DOHH2 (cell line): ENCODE measurements around the gene MCOLN1.

Experiments
- H3F3A ChIP-seq: fragments of 200-600 bp; sonication (generic), shearing (Covaris generic); 2 replicates; pipeline ENCODE4 v1.6.0; 2016; ENCODE audit warnings: antibody characterized with exemption, mild to moderate bottlenecking; ENCODE audit not compliant: control insufficient read depth, insufficient read depth
- H3K27ac ChIP-seq: fragments of 200-600 bp; sonication (generic); 2 replicates; pipeline ENCODE4 v1.5.1; 2014; ENCODE audit warnings: low read depth, mild to moderate bottlenecking, low read length, moderate library complexity
- H3K27me3 ChIP-seq: fragments of 200-600 bp; sonication (generic); 2 replicates; pipeline ENCODE4 v1.6.1; 2014; ENCODE audit warnings: mild to moderate bottlenecking, low read length, mixed read lengths; ENCODE audit not compliant: control insufficient read depth
- H3K36me3 ChIP-seq: fragments of 200-600 bp; sonication (generic); 2 replicates; pipeline ENCODE4 v1.6.1; 2014; ENCODE audit warnings: mild to moderate bottlenecking, low read length, moderate library complexity, mixed read lengths; ENCODE audit not compliant: control insufficient read depth
- H3K4me1 ChIP-seq: fragments of 200-600 bp; sonication (generic); 2 replicates; pipeline ENCODE4 v1.6.1; 2014; ENCODE audit warnings: mild to moderate bottlenecking, low read length, mixed read lengths; ENCODE audit not compliant: control insufficient read depth
- H3K4me2 ChIP-seq: fragments of 200-600 bp; sonication (generic); 2 replicates; pipeline ENCODE4 v1.6.0; 2014; ENCODE audit warnings: mild to moderate bottlenecking, low read length, moderate library complexity
- H3K4me3 ChIP-seq: fragments of 200-600 bp; sonication (generic); 2 replicates; pipeline ENCODE4 v1.5.1; 2014; ENCODE audit warnings: mild to moderate bottlenecking, low read length, mixed read lengths
- H3K79me2 ChIP-seq: fragments of 200-600 bp; sonication (generic); 2 replicates; pipeline ENCODE4 v1.6.1; 2014; ENCODE audit warnings: mild to moderate bottlenecking, low read length, mixed read lengths; ENCODE audit not compliant: control insufficient read depth
- H3K9me2 ChIP-seq: fragments of 200-600 bp; sonication (generic); replicated peaks from 2 replicates; pipeline ENCODE4 v1.6.1; 2014; ENCODE audit warnings: mild to moderate bottlenecking, low read length, mixed read lengths; ENCODE audit not compliant: control insufficient read depth
- H3K9me3 ChIP-seq: fragments of 200-600 bp; sonication (generic); 2 replicates; pipeline ENCODE4 v1.6.1; 2014; ENCODE audit warnings: antibody characterized with exemption, low read length, mixed read lengths; ENCODE audit not compliant: control insufficient read depth, insufficient read depth
- H4K20me1 ChIP-seq: fragments of 200-600 bp; sonication (generic); 2 replicates; pipeline ENCODE4 v1.6.0; 2014; ENCODE audit warnings: low read depth, mild to moderate bottlenecking, antibody characterized with exemption, low read length, moderate library complexity; ENCODE audit not compliant: control insufficient read depth, insufficient read depth
- CTCF ChIP-seq: fragments of 200-600 bp; sonication (generic); IDR thresholded peaks from one replicate; pipeline ENCODE4 v1.5.1; 2014; ENCODE audit warnings: antibody characterized with exemption, mild to moderate bottlenecking, low read depth, low read length; ENCODE audit not compliant: poor library complexity, severe bottlenecking
- EZH2phosphoT487 ChIP-seq: fragments of 200-600 bp; sonication (generic); IDR thresholded peaks from 2 replicates; pipeline ENCODE4 v1.6.1; 2017; ENCODE audit warnings: borderline replicate concordance, mild to moderate bottlenecking, antibody characterized with exemption, low read length, moderate library complexity, mixed read lengths

The MCOLN1 gene

GRCh38 chr19:7478843-7479227 is 43.6 kb upstream of the MCOLN1 start:
- H3F3A ChIP-seq, result 0 out of 2 replicates have a peak, but pooled peaks cover 4% of the 10 kb centered on the region
- no peaks in the 10 kb centered on the region for H3K4me1 ChIP-seq
- TF ChIP-seq EZH2phosphoT487, result no peak
- TF ChIP-seq CTCF, result no peak
- no peaks in the 10 kb centered on the region for H3K9me3 ChIP-seq
- H3K27me3 ChIP-seq, result no peaks in the 10 kb centered on the region
- H3K36me3 ChIP-seq, result no peaks in the 10 kb centered on the region
- H3K4me2 ChIP-seq, result no peak overlapping the region
- H3K27ac ChIP-seq, result no peak overlapping the region
- H3K9me2 ChIP-seq, result no peaks in the 10 kb centered on the region
- H4K20me1 ChIP-seq, result no peaks in the 10 kb centered on the region; the same call in 1 of the 2 replicates
- no peaks in the 10 kb centered on the region for H3K79me2 ChIP-seq
- no peak overlapping the region for H3K4me3 ChIP-seq

- H3K9me3 ChIP-seq, result no peaks in the 10 kb centered on the region
- H3K27me3 ChIP-seq, result no peaks in the 10 kb centered on the region
- no peaks in the 10 kb centered on the region for H3K36me3 ChIP-seq
- 0 out of 2 replicates have a peak, but pooled peaks cover 1% of the 10 kb centered on the region for H3F3A ChIP-seq
- H3K79me2 ChIP-seq, result no peaks in the 10 kb centered on the region
- no peak overlapping the region for H3K4me2 ChIP-seq
- TF ChIP-seq EZH2phosphoT487 (no peak), CTCF (no peak)
- no peaks in the 10 kb centered on the region; the same call in 1 of the 2 replicates for H4K20me1 ChIP-seq
- no peak overlapping the region for H3K4me3 ChIP-seq
- no peaks in the 10 kb centered on the region for H3K4me1 ChIP-seq
- H3K27ac ChIP-seq, result no peak overlapping the region
- no peaks in the 10 kb centered on the region for H3K9me2 ChIP-seq
Observed at GRCh38 chr19:7480222-7480969, 42.0 kb upstream of the MCOLN1 start.

- Histone ChIP-seq H3K4me1 (no peaks in the 10 kb centered on the region), H3F3A (no peaks in the 10 kb centered on the region), H3K9me3 (no peaks in the 10 kb centered on the region), H3K27me3 (no peaks in the 10 kb centered on the region), H3K79me2 (no peaks in the 10 kb centered on the region), H4K20me1 (no peaks in the 10 kb centered on the region), H3K4me3 (no peak overlapping the region), H3K4me2 (no peak overlapping the region), H3K27ac (no peak overlapping the region), H3K9me2 (no peaks in the 10 kb centered on the region), H3K36me3 (no peaks in the 10 kb centered on the region)
- no peak for TF ChIP-seq EZH2phosphoT487
- no peak for TF ChIP-seq CTCF
Observed at GRCh38 chr19:7480970-7481255, 41.5 kb upstream of the MCOLN1 start.
